Omental fat pad (tissue), 4 donors: ENCODE data around the gene PIK3C2G. TPM values are rescaled to one million over a fixed set of nuclear protein-coding genes. Genes with fewer than 3 reads are reported as not detected.
A peak's percentile ranks its signal among the peaks of the same experiment; 100 is the strongest.

Experiments
- ATAC-seq: fragments of 150-250 bp; one replicate; pipeline ENCODE4 v1.9.1; 2016; ENCODE audit warnings: mild to moderate bottlenecking, moderate library complexity; ENCODE audit not compliant: low FRiP score
- DNase-seq: peaks from one replicate; pipeline ENCODE4 v3.0.0-alpha.2; 2019; ENCODE audit warnings: low spot score
- CTCF ChIP-seq, 3 donors: fragments of 450-650 bp; IDR thresholded peaks; one replicate each; pipeline ENCODE4 v1.5.1; 2016 to 2017; ENCODE audit warnings: antibody characterized with exemption in 3 of 3, mild to moderate bottlenecking in 3 of 3, moderate library complexity in 2 of 3
- total RNA-seq, 4 donors: library from RNA; depleted of rRNA; stranded (reverse); fragments of >200 nt; gene quantifications; one replicate each; pipeline ENCODE4 v1.1.0, GENCODE V29; 2016

PIK3C2G gene
- total RNA-seq, 4 donors from 2014 or later: 0.12 to 0.47 (median 0.19) TPM

- no peak for ATAC-seq
- TF ChIP-seq CTCF (IDR thresholded peaks at IDR 0.05): no peak
- DNase-seq: no peak
Measured at GRCh38 chr12:18472304-18472703, 211.0 kb downstream of the PIK3C2G start.

GRCh38 chr12:18472806-18473205, 211.5 kb downstream of the PIK3C2G start:
- TF ChIP-seq CTCF (IDR thresholded peaks at IDR 0.05): no peak
- no peak for DNase-seq
- no peak for ATAC-seq

GRCh38 chr12:18476861-18477260, 215.5 kb downstream of the PIK3C2G start:
- ATAC-seq: peak; percentile 47
- no peak for TF ChIP-seq CTCF (IDR thresholded peaks at IDR 0.05)

GRCh38 chr12:18479256-18479655, 217.9 kb downstream of the PIK3C2G start:
- peak; percentile 97 for ATAC-seq
- DNase-seq: no peak
- no peak for TF ChIP-seq CTCF (IDR thresholded peaks at IDR 0.05)

More at GRCh38 chr12:18476861-18477260, 215.5 kb downstream of the PIK3C2G start:
- DNase-seq: no peak

- DNase-seq (no peak), ATAC-seq (no peak)
- no peak for TF ChIP-seq CTCF (IDR thresholded peaks at IDR 0.05)
Measured at GRCh38 chr12:18482601-18483120, 221.3 kb downstream of the PIK3C2G start.

- no peak for ATAC-seq
- no peak for TF ChIP-seq CTCF (IDR thresholded peaks at IDR 0.05)
- no peak for DNase-seq
Measured at GRCh38 chr12:18483698-18484325, 222.5 kb downstream of the PIK3C2G start.

- ATAC-seq: no peak
- no peak for TF ChIP-seq CTCF (IDR thresholded peaks at IDR 0.05)
- DNase-seq: no peak
Measured at GRCh38 chr12:18486036-18486435, 224.7 kb downstream of the PIK3C2G start.
